Measurements from ENCODE around the gene SHISA5.

DNA sequence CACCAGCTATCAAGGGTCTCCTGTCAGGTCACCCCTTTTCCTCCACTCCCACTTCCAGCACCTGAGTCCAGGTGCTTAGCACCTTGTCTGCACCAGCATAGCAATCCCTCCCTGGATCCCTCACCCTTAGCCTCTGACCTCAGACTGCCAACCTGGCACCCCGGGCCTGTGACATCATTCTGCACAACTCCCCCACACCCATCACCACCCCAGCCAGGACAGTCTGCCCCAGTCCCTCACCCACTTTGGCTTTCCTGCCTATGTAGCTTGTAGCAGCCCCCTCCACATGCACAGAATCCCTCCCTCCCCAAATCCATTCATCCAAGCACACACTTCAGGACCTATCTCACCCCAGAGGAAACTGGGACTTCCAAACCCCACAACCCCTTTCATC is 73.3 kb downstream of the SHISA5 start:
- TF ChIP-seq POLR2AphosphoS5 (IDR thresholded peaks at IDR 0.05) (no peak), POLR2A (IDR thresholded peaks at IDR 0.05) (no peak)
- TF ChIP-seq, protein P1, sequence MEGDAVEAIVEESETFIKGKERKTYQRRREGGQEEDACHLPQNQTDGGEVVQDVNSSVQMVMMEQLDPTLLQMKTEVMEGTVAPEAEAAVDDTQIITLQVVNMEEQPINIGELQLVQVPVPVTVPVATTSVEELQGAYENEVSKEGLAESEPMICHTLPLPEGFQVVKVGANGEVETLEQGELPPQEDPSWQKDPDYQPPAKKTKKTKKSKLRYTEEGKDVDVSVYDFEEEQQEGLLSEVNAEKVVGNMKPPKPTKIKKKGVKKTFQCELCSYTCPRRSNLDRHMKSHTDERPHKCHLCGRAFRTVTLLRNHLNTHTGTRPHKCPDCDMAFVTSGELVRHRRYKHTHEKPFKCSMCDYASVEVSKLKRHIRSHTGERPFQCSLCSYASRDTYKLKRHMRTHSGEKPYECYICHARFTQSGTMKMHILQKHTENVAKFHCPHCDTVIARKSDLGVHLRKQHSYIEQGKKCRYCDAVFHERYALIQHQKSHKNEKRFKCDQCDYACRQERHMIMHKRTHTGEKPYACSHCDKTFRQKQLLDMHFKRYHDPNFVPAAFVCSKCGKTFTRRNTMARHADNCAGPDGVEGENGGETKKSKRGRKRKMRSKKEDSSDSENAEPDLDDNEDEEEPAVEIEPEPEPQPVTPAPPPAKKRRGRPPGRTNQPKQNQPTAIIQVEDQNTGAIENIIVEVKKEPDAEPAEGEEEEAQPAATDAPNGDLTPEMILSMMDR (IDR thresholded peaks at IDR 0.05): no peak
